Psoas muscle (tissue), 8 donors: Measurements from ENCODE around the gene TRPM2. TPM values are rescaled to one million over a fixed set of nuclear protein-coding genes. Genes with fewer than 3 reads are reported as not detected.

Source experiments
- ATAC-seq, 4 donors: fragments of 200-7000 bp; cut with Tn5 transposase; one replicate each; pipeline ENCODE4 v1.9.1; 2020; ENCODE audit warnings: moderate library complexity in 3 of 4, mild to moderate bottlenecking in 2 of 4
- DNase-seq, 2 donors: peaks; one replicate each; pipeline ENCODE4 v3.0.0-alpha.2; 2020
- H3K27ac ChIP-seq: fragments of 200-600 bp; one replicate; pipeline ENCODE4 v1.8.0; 2022
- H3K27me3 ChIP-seq, 3 donors: fragments of 200-600 bp in 1 of 3; one replicate each; pipeline versions ENCODE4 v1.6.1 to v1.8.0; 2013 to 2022; ENCODE audit warnings: low read length in 2 of 3, mild to moderate bottlenecking in 2 of 3, moderate library complexity in 1 of 3; ENCODE audit not compliant: insufficient read depth in 3 of 3
- H3K36me3 ChIP-seq, 2 donors: fragments of 200-600 bp in 1 of 2; one replicate each; pipeline versions ENCODE4 v1.6.1 to v1.8.0; 2013 to 2022; ENCODE audit warnings: low read depth in 1 of 2, mild to moderate bottlenecking in 1 of 2, moderate library complexity in 1 of 2; ENCODE audit not compliant: insufficient read depth in 1 of 2
- H3K4me1 ChIP-seq: fragments of 200-600 bp; one replicate; pipeline ENCODE4 v1.8.0; 2022
- H3K4me3 ChIP-seq: fragments of 200-600 bp; one replicate; pipeline ENCODE4 v1.8.0; 2022; ENCODE audit warnings: mild to moderate bottlenecking
- H3K9me3 ChIP-seq: fragments of 200-600 bp; one replicate; pipeline ENCODE4 v1.8.0; 2022
- WGBS, 3 donors: extraction: QIAGEN DNeasy Blood & Tissue Kit; methylation state at CpG; one replicate each; pipeline versions ENCODE4 v1.1.6 to v1.1.7; 2013; 5-methylcytosine and 5-hydroxymethylcytosine counted together
- intact Hi-C, 2 donors: fragments of 100-400 bp; cut with DNase I; formaldehyde crosslinking; loops; one replicate each; pipeline versions ENCODE4 v1.11.0 to v1.14.2; 2022
- polyA plus RNA-seq, 3 donors: library from polyadenylated mRNA; stranded (reverse); fragments of 200-250 nt; gene quantifications; one replicate each; pipeline ENCODE4 v1.2.3, GENCODE V29; 2013
- total RNA-seq, 4 donors: library from RNA; stranded (reverse); fragmentation: NEBNext Ultra II Directional in 2 of 4; extraction: Animal tissue kit (Norgen Biotek cat#: 25700) in 2 of 4; gene quantifications; one replicate each; pipeline versions ENCODE4 v1.2.1 to v1.2.4, GENCODE V29; 2021 to 2023
- TF ChIP-seq, protein P1 (sequence below): fragments of 200-600 bp; IDR thresholded peaks from one replicate; pipeline ENCODE4 v1.8.0; 2022; ENCODE audit warnings: antibody characterized with exemption
- donor health status: healthy with polysubstance abuse.
- donor health status: DM: no; HTN: no; CAD: no; lungs with moderate emphysema.
- donor health status: Bipolar disorder and iron deficiency.
- donor health status: healthy.
- donor health status: DM: yes; HTN: yes; CAD: no.
- donor health status: DM: no; HTN: no; CAD: no.
- donor health status: DM: no; HTN: no; CAD: no.
- donor health status: DM: yes; HTN: yes; CAD: no.

Gene TRPM2
- total and polyA plus RNA-seq, 7 donors = 0.08 to 1.7 (median 0.76) TPM

DNA sequence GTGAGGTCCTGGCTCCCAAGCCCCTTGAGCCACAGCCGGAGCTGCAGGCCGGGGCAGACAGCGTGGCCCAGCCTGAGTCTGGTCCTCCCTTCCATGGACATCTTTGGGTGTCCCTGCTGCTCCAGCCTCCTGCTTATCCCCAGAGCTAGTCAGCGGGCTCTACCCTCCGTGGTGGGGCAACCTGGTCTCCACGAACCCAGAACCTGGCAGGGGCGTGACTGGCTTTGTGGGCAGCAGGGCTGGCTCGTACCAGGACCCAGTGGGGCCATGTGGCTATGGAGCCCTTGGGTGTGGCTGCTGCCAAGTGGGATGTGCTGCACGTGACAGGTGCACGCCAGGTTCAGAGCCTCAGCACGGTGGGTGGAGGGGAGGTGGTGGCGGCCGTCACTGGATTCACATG, 32.6 kb upstream of the TRPM2 start:
- ATAC-seq (no peak), DNase-seq (no peak)
- no peak overlapping the region for H3K27ac ChIP-seq
- H3K9me3 ChIP-seq = no peaks in the 10 kb centered on the region
- H3K27me3 ChIP-seq = no peaks in the 10 kb centered on the region
- WGBS, 3 donors = 92 to 94% (median 92%) methylated on average over 13 of the region's 13 CpGs
- H3K4me1 ChIP-seq = no peaks in the 10 kb centered on the region
- TF ChIP-seq, protein P1, sequence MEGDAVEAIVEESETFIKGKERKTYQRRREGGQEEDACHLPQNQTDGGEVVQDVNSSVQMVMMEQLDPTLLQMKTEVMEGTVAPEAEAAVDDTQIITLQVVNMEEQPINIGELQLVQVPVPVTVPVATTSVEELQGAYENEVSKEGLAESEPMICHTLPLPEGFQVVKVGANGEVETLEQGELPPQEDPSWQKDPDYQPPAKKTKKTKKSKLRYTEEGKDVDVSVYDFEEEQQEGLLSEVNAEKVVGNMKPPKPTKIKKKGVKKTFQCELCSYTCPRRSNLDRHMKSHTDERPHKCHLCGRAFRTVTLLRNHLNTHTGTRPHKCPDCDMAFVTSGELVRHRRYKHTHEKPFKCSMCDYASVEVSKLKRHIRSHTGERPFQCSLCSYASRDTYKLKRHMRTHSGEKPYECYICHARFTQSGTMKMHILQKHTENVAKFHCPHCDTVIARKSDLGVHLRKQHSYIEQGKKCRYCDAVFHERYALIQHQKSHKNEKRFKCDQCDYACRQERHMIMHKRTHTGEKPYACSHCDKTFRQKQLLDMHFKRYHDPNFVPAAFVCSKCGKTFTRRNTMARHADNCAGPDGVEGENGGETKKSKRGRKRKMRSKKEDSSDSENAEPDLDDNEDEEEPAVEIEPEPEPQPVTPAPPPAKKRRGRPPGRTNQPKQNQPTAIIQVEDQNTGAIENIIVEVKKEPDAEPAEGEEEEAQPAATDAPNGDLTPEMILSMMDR = no peak
- intact Hi-C loops = loop anchor here in 1 of 2 donors (10.0 kb wide), 1 partner anchor 64 kb away; no protein-coding TSS in a partner anchor
- peaks cover 0 to 52% of the 10 kb centered on the region in 2 donors for H3K36me3 ChIP-seq
- H3K4me3 ChIP-seq = no peak overlapping the region

DNA sequence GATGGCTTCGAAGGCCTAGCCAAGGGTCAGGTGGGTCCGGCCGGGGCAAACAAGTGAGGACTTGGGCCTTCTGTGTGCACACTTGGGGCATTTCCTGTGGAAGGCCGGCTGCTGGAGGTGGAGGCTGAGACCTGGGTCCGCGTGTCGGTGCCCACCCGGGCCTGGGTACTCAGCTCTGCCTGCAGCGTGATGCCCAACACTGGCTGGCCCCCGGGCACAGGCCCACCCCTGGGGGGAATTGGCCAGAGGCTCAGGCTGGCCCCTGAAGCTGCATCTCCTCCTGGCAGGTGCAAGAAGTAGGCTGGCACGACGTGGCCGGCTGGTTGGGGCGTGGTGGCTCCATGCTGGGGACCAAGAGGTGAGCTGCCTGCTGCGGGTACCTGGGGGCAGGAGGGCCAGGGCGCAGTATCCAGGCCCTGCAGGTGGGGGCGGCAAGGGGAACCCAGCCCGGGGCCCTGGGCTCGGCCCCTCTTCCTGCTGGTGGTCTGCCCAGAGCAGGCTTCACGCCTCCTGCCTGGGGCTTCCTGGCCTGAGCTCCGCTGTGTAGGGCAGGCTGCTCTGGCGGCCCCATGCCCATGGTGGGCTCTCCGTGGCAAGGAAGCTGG, 31.5 kb upstream of the TRPM2 start:
- WGBS, 3 donors = 94 to 97% (median 95%) methylated on average over 23 of the region's 23 CpGs
- intact Hi-C loops = loop anchor here in 1 of 2 donors (10.0 kb wide), 1 partner anchor 63 kb away; no protein-coding TSS in a partner anchor
- Histone ChIP-seq H3K4me1 (no peaks in the 10 kb centered on the region), H3K27ac (no peak overlapping the region), H3K9me3 (no peaks in the 10 kb centered on the region), H3K4me3 (no peak overlapping the region), H3K36me3 (peaks cover 0 to 52% of the 10 kb centered on the region in 2 donors), H3K27me3 (no peaks in the 10 kb centered on the region)
- DNase-seq (no peak), ATAC-seq (no peak)
- TF ChIP-seq, protein P1 = no peak

DNA sequence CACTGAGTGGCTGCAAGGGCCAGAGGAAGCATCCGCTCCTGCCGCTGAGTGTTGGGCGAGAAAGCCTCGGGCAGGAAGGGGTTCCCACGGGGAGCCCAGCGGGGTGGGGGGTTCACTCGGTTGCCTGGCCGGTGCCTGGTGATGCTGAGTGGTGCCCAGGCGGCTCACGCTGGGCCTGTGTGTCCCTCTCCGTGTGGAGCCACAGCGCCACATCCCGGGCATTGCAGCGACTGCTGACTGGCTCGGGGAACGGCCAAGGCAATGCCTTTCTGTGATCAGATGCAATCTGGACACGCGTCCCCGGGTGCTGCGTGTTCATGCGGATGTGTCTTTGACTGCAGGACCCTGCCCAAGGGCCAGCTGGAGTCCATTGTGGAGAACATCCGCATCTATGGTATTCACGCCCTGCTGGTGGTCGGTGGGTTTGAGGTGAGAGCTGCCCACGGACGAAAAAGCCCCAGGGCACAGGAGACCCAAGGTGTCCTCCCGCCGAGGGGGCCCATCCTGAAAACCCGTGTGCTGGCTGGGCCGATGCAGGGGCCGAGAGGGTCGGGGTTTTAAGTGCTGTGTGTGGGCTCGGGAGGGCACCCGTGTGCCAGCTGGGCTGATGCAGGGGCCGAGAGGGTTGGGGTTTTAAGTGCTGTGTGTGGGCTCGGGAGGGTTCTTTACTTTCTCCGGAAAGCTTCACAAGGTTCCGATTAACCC, 30.6 kb upstream of the TRPM2 start:
- Histone ChIP-seq H3K4me3 (no peak overlapping the region), H3K9me3 (no peaks in the 10 kb centered on the region), H3K36me3 (peaks cover 0 to 55% of the 10 kb centered on the region in 2 donors), H3K4me1 (no peaks in the 10 kb centered on the region), H3K27ac (no peak overlapping the region), H3K27me3 (no peaks in the 10 kb centered on the region)
- intact Hi-C loops = loop anchor here in 1 of 2 donors (10.0 kb wide), 1 partner anchor 62 kb away; no protein-coding TSS in a partner anchor
- DNase-seq = no peak
- TF ChIP-seq, protein P1 = no peak
- ATAC-seq = no peak
- WGBS, 3 donors = 91 to 94% (median 92%) methylated on average over 38 of the region's 38 CpGs

DNA sequence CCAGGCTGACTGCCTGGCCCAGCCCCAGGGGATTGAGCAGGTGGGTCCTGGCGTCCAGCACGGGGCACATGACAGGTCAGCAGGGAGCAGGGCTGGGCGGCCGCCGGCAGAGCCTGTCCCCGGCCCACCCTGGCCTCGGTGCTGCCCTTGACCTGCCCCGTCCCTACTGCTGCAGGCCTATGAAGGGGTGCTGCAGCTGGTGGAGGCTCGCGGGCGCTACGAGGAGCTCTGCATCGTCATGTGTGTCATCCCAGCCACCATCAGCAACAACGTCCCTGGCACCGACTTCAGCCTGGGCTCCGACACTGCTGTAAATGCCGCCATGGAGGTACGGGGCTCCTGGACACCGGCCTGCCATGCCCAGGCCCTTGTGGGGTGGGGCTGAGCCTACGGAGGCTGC, 29.8 kb upstream of the TRPM2 start:
- Histone ChIP-seq H3K9me3 (no peaks in the 10 kb centered on the region), H3K27me3 (no peaks in the 10 kb centered on the region), H3K27ac (no peak overlapping the region), H3K4me3 (peak overlapping the region; percentile 30), H3K36me3 (peaks cover 0 to 51% of the 10 kb centered on the region in 2 donors), H3K4me1 (no peaks in the 10 kb centered on the region)
- 57 to 61% (median 60%) methylated on average over 20 of the region's 20 CpGs for WGBS, 3 donors
- TF ChIP-seq, protein P1 = no peak
- intact Hi-C loops = loop anchor here in 1 of 2 donors (10.0 kb wide), 1 partner anchor 61 kb away; no protein-coding TSS in a partner anchor
- peak; percentile 50 to 65 (median 56) for ATAC-seq
- no peak for DNase-seq
